HepG2 (cell line): ENCODE measurements around the gene TRIM61. TPM values are rescaled to one million over a fixed set of nuclear protein-coding genes. Genes with fewer than 3 reads are reported as not detected.
"Not testable (repeated sequence)": the region's sequence is repeated elsewhere in the genome, so short reads cannot be mapped to it uniquely, and the experiment has no call there.

Experiments
- ATAC-seq: fragments of 200-7000 bp; cut with Tn5 transposase; 3 replicates; pipeline ENCODE4 v1.9.1; 2020; ENCODE audit warnings: mild to moderate bottlenecking, moderate library complexity
- BruUV-seq: library from RNA; stranded (reverse); fragments of 400-500 nt; replicated peaks from 2 replicates; lab custom pipeline; 2021; lab: Mats Ljungman, UMichigan
- CTCF ChIA-PET: fragments of 300-600 bp; formaldehyde crosslinking; extraction: SDS; loops from one replicate; lab custom pipeline; 2021; ENCODE audit warnings: low total read pairs, inconsistent platforms, low intra/inter-chr PET ratio; lab: Yijun Ruan, JAX
- POLR2A ChIA-PET: fragments of 350-600 bp; sonication (Branson Sonifier 250); formaldehyde crosslinking; loops from one replicate; lab custom pipeline; 2020; ENCODE audit warnings: antibody characterized with exemption, inconsistent platforms; lab: Yijun Ruan, JAX
- DNase-seq: peaks from one replicate; pipeline ENCODE4 v3.0.0-alpha.2; 2015; ENCODE audit warnings: low spot score
- FAIRE-seq: peaks from 3 replicates; lab custom pipeline; 2011; peaks lifted over from hg19 to GRCh38; lab: Jason Lieb, UNC
- H2AFZ ChIP-seq: one replicate; pipeline ENCODE4 v1.6.1; 2011; ENCODE audit warnings: low read length, inconsistent platforms
- H3K27ac ChIP-seq: fragments of 300-600 bp; 3 replicates; pipeline ENCODE4 v1.8.0; 2011; ENCODE audit warnings: mixed run types, mild to moderate bottlenecking, mixed read lengths, low read length, inconsistent platforms; ENCODE audit not compliant: insufficient read depth; ENCODE audit errors: extremely low read length
- H3K27me3 ChIP-seq, 2 experiments: fragments of 200-600 bp in 1 of 2; 2 replicates in 1 of 2; 3 replicates in 1 of 2; pipeline versions ENCODE4 v1.6.0 to v1.8.0; 2011; ENCODE audit warnings: low read length in 2 of 2, mild to moderate bottlenecking in 2 of 2, moderate library complexity in 2 of 2, inconsistent platforms in 1 of 2; ENCODE audit not compliant: insufficient read depth in 2 of 2, control insufficient read depth in 1 of 2
- H3K36me3 ChIP-seq, 2 experiments: fragments of 200-600 bp in 1 of 2; replicated peaks in 1 of 2; 2 replicates in 1 of 2; 3 replicates in 1 of 2; pipeline versions ENCODE4 v1.5.1 to v1.8.0; 2011; ENCODE audit warnings: low read length in 2 of 2, inconsistent platforms in 1 of 2; ENCODE audit not compliant: insufficient read depth in 2 of 2, control insufficient read depth in 1 of 2
- H3K4me1 ChIP-seq: 2 replicates; pipeline ENCODE4 v1.5.1; 2012; ENCODE audit warnings: low read length, inconsistent platforms; ENCODE audit not compliant: insufficient read depth
- H3K4me2 ChIP-seq: 2 replicates; pipeline ENCODE4 v1.6.0; 2011; ENCODE audit warnings: low read depth, low read length, inconsistent platforms
- H3K4me3 ChIP-seq, 3 experiments: fragments of 200-600 bp in 1 of 3; sonication (generic), shearing (Covaris generic) in 1 of 3; replicated peaks in 1 of 3; 2 replicates each; pipeline ENCODE4 v1.5.1; 2011 to 2016; ENCODE audit warnings: low read length in 3 of 3, inconsistent platforms in 2 of 3, low read depth in 2 of 3, mild to moderate bottlenecking in 2 of 3, control low read depth in 1 of 3, mixed read lengths in 1 of 3; ENCODE audit not compliant: insufficient read depth in 1 of 3
- H3K79me2 ChIP-seq: one replicate; pipeline ENCODE4 v1.6.1; 2011; ENCODE audit warnings: low read length, inconsistent platforms; ENCODE audit not compliant: insufficient read depth
- H3K9ac ChIP-seq: 2 replicates; pipeline ENCODE4 v1.6.0; 2011; ENCODE audit warnings: mild to moderate bottlenecking, low read depth, low read length, inconsistent platforms; ENCODE audit not compliant: insufficient read depth
- H3K9me3 ChIP-seq: 2 replicates; pipeline ENCODE4 v1.5.1; 2012; ENCODE audit warnings: mild to moderate bottlenecking, low read length
- H4K20me1 ChIP-seq: 2 replicates; pipeline ENCODE4 v1.6.0; 2011; ENCODE audit warnings: inconsistent platforms, mild to moderate bottlenecking, low read length, moderate library complexity; ENCODE audit not compliant: insufficient read depth
- MIXL1 ChIP-seq: IDR thresholded peaks from 2 replicates; pipeline ENCODE4 v1.6.1; 2016
- MTERF4 ChIP-seq: sonication (generic); formaldehyde crosslinking; IDR thresholded peaks from 2 replicates; pipeline ENCODE4 v1.8.0; 2023; ENCODE audit warnings: mild to moderate bottlenecking, missing genetic modification reagents
- NRL ChIP-seq: sonication (generic); formaldehyde crosslinking; IDR thresholded peaks from 2 replicates; pipeline ENCODE4 v1.5.0; 2020; ENCODE audit warnings: missing genetic modification reagents, mild to moderate bottlenecking, moderate library complexity, borderline replicate concordance
- RBM22 ChIP-seq: fragments of 200-400 bp; formaldehyde crosslinking; optimal IDR thresholded peaks from 2 replicates; pipeline ENCODE3; 2017; ENCODE audit warnings: mild to moderate bottlenecking, low read length, moderate library complexity
- ZFP82 ChIP-seq: sonication (generic); formaldehyde crosslinking; IDR thresholded peaks from 2 replicates; pipeline ENCODE4 v1.5.1; 2020; ENCODE audit warnings: mild to moderate bottlenecking, missing genetic modification reagents, borderline replicate concordance
- ZFX ChIP-seq: sonication (generic); formaldehyde crosslinking; IDR thresholded peaks from 2 replicates; pipeline ENCODE4 v1.4.0; 2020; ENCODE audit warnings: mild to moderate bottlenecking, low read depth, missing genetic modification reagents, moderate library complexity
- ZNF232 ChIP-seq: sonication (generic); formaldehyde crosslinking; IDR thresholded peaks from 2 replicates; pipeline ENCODE4 v1.4.0; 2020; ENCODE audit warnings: missing genetic modification reagents, borderline replicate concordance
- ZNF343 ChIP-seq: sonication (generic); formaldehyde crosslinking; IDR thresholded peaks from 2 replicates; pipeline ENCODE4 v1.4.0; 2020; ENCODE audit warnings: mild to moderate bottlenecking, missing genetic modification reagents
- WGBS: methylation state at CpG from one replicate; pipeline ENCODE4 v1.1.6; 2017; ENCODE audit warnings: low lambda C conversion rate; 5-methylcytosine and 5-hydroxymethylcytosine counted together
- in situ Hi-C: cut with HindIII; loops from 2 replicates; pipeline ENCODE4 v1.10.0; 2017; ENCODE audit warnings: low pct_unique_long_range_greater_than_20kb; ENCODE audit not compliant: extremely low pct_ligation_motif_present
- intact Hi-C: fragments of 100-400 bp; cut with micrococcal nuclease; formaldehyde crosslinking; loops from one replicate; pipeline ENCODE4 v1.10.0; 2022; ENCODE audit not compliant: unreplicated experiment
- polyA plus RNA-seq, 8 experiments: library from polyadenylated mRNA; depleted of rRNA in 3 of 8; stranded (reverse) in 7 of 8; unstranded in 1 of 8; fragments of >200 nt; fragmentation: Illumina TruSeq in 4 of 8; extraction: Trizol in 4 of 8; gene quantifications; 2 replicates each; pipeline versions ENCODE4 v1.2.1 to v1.2.3, GENCODE V29; 2011 to 2016; ENCODE audit warnings: low read depth in 4 of 8, missing spikeins in 1 of 8, mixed read lengths in 1 of 8; ENCODE audit not compliant: insufficient read depth in 1 of 8
- total RNA-seq, 5 experiments: library from RNA; depleted of rRNA; stranded (reverse); fragments of >200 nt; fragmentation: Illumina TruSeq; extraction: Trizol; gene quantifications; 2 replicates each; pipeline ENCODE4 v1.2.3, GENCODE V29; 2016; ENCODE audit warnings: low read depth in 1 of 5

The TRIM61 gene
- total and polyA plus RNA-seq, 2 of the 13 experiments (the other 11 are each of a cell fraction or from before 2014, with no cell fraction given) = not detected

- TF ChIP-seq ZNF232 (CRISPR knock-in tag) = no peak
- no peak for TF ChIP-seq MIXL1 (CRISPR knock-in tag)
- TF ChIP-seq ZNF343 (CRISPR knock-in tag) = no peak
- no peak for TF ChIP-seq NRL (CRISPR knock-in tag)
- no peak for TF ChIP-seq MTERF4
- no peak for TF ChIP-seq ZFP82 (CRISPR knock-in tag)
- no peak for TF ChIP-seq RBM22
- no peak for TF ChIP-seq ZFX (CRISPR knock-in tag)
Observed at GRCh38 chr4:164989471-164989870, 12.0 kb upstream of the TRIM61 start (continued).

GRCh38 chr4:164971929-164972328, 5.5 kb downstream of the TRIM61 start:
- H3K4me3 ChIP-seq, H3K9ac ChIP-seq, H3K36me3 ChIP-seq, H3K4me2 ChIP-seq, H3K4me1 ChIP-seq, H3K27me3 ChIP-seq, in situ Hi-C loops, H4K20me1 ChIP-seq, H2AFZ ChIP-seq, intact Hi-C loops, H3K9me3 ChIP-seq, POLR2A ChIA-PET, CTCF ChIA-PET, H3K27ac ChIP-seq, BruUV-seq, FAIRE-seq, H3K79me2 ChIP-seq, DNase-seq: not testable (repeated sequence)
- WGBS = 4% methylated on average over 2 of the region's 2 CpGs
- peak; percentile 49; the same call in 1 of the 3 replicates for ATAC-seq
